22Rv1 (cell line): ENCODE measurements around the gene CREB5.

Experiments
- H3K27ac ChIP-seq: fragments of 450-650 bp; 2 replicates; pipeline ENCODE4 v1.5.1; 2017
- CTCF ChIP-seq: fragments of 450-650 bp; IDR thresholded peaks from 2 replicates; pipeline ENCODE4 v1.5.1; 2017; ENCODE audit warnings: mild to moderate bottlenecking
- ZFX ChIP-seq: fragments of 450-650 bp; IDR thresholded peaks from 2 replicates; pipeline ENCODE4 v1.6.1; 2017; ENCODE audit warnings: antibody characterized with exemption, borderline replicate concordance

Gene CREB5

DNA sequence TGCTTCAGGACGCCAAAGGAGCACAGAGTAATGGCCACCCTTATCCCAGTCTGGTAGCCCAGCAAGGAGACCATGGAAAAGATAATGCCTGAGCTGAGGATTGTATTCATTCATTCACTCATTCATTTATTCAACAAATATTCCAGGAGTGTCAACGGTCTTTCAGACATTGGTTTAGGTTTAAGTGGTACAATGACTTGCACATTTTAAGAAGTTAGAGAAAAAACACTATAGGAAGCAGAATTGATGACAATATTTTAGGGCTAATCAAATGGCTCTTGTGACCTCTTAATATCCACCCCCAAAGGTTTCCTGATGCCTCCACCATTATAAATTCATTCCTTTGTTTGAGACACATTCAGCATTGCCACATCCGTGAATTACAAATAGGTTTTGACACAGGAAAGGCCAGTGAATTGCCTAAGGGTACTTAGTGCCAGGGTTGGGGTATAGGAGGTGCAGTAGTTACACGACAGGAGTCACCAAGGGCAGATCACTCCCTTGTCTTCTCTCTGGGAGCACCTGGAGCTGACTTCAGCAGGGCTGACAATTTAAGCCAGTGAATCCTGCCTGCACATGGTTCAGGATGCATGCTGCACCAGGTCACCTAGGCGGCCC, 269.5 kb downstream of the CREB5 start:
- no peak overlapping the region for H3K27ac ChIP-seq
- no peak for TF ChIP-seq ZFX
- TF ChIP-seq CTCF, result no peak

DNA sequence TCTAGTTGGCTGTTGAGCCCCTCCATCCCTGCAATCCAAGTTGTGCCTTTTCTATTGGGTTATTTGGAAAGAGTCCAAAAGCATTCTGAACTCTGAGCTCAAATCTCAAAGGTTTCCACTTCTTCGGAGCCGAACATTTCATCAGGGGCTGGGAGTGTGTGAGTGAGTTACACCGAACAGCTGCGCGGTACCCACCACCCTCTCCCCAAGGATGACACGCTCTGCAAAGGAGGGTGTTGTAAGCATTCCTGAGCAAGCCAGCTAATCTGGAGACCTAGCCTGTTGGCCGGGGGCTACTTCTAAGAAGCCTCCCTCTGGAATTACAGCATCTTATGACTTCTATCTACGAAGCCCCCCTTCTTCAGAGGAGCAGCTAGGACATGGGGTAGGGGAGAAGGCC, 270.5 kb downstream of the CREB5 start:
- H3K27ac ChIP-seq, result no peak overlapping the region
- TF ChIP-seq ZFX, result no peak
- TF ChIP-seq CTCF, result no peak

DNA sequence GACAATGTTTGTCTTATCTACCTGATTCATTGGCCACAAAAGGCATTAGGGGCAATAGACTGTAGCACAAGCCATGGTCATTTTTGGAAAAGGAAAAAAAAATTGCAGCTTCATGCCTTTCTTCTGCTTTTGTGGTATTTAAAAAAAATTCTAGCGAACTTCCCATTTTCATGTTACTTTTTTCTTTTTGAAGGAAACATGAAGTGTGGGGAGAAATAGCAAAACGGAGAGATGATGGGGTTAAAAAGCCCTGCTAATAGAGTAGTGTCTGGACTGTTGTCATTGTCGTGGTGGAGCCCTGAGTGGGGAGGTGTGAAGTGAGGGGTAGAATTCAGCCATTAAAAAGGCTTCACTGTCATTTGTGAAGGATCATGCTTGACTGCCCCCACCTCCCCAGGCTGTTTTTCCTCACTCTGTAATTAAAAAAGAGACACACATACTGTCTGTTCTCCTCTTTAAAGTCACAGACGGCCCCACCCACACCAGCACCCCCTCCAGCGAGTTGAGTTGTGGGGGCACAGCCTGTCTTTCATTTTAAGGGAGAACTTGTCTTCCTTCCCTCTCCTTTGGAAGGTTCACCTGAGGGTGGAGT, 272.4 kb downstream of the CREB5 start:
- no peak overlapping the region for H3K27ac ChIP-seq
- TF ChIP-seq ZFX (no peak), CTCF (no peak)

- peak overlapping the region; percentile 45; the same call in 1 of the 2 replicates for H3K27ac ChIP-seq
- TF ChIP-seq CTCF (no peak), ZFX (no peak)
Measured at GRCh38 chr7:28685242-28685643, 272.9 kb downstream of the CREB5 start.

DNA sequence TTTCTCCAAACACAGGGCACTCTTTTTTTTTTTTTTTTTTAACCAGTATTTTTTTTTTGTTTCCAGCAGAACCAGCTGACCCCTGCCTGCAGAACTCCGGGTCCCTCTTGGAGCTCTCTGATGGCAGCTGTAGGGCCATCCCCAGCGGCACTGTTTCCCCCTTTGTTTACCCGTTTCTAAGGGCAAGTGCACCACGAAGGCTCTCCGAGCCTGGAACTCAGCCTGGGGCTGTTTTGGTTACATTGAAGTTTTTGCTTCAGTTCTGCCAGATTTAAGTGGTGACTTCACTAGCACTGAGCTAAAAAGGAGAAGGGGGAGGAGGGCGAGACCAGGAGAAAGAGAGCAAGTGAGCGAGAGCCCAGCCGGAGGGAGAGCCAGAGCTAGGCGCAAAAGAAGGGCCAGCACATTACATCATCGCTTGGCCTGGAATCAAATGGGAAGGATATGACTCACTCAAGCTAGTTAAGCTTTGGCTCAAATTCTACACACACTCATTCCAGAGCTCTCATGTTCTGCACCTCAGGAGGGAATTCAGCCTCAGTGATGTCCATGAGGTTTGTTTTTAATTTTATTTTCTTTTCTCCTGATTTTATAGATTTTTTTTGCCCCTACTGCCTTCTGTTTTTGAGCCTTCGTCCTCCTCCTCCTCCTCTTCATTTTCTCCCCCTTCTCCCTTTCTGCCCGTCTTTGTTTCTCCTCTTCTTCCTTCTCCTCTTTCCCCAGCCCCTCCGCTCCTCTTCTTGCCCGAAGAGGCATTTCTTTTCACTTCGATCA, 273.5 kb downstream of the CREB5 start:
- H3K27ac ChIP-seq, result peak overlapping the region; percentile 45
- no peak for TF ChIP-seq ZFX
- no peak for TF ChIP-seq CTCF

GRCh38 chr7:28686418-28686800, 274.1 kb downstream of the CREB5 start:
- no peak for TF ChIP-seq ZFX
- no peak for TF ChIP-seq CTCF
- H3K27ac ChIP-seq, result peak overlapping the region; percentile 45

DNA sequence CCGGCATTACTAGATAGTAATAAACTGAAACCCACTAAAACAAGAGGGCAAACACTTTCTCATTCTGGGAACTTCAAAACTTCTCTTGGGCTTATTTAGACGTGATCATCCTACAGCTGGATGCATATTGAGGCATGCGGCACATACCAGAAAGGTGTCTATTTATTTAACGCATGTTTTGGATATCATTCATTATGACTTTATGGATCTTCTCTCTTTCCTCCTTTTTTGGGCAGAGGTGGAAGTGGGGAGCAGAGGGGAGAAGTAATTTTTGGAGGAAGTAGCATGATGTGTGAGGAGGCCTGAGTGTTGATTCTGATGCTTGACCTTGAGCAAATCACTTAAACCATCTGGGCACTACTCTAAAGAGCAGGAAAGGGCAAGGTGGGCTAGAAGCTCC, 275.2 kb downstream of the CREB5 start:
- no peak overlapping the region for H3K27ac ChIP-seq

More for the DNA sequence above, 275.2 kb downstream of the CREB5 start:
- TF ChIP-seq CTCF (no peak), ZFX (no peak)
